Fibroblast of lung (primary cell): ENCODE data around the gene RNF113B. TPM values are rescaled to one million over a fixed set of nuclear protein-coding genes. Genes with fewer than 3 reads are reported as not detected.
A peak's percentile ranks its signal among the peaks of the same experiment; 100 is the strongest.

ENCODE experiments used
- DNase-seq, 2 donors: peaks; one replicate each; pipeline versions ENCODE4 v3.0.0 to v3.0.0-alpha.2; 2010; ENCODE audit warnings: low read depth in 2 of 2
- H2AFZ ChIP-seq: 2 replicates; pipeline ENCODE4 v1.5.1; 2012; ENCODE audit warnings: low read length, control low read depth, inconsistent platforms
- H3K27ac ChIP-seq: 2 replicates; pipeline ENCODE4 v1.5.1; 2011; ENCODE audit warnings: low read length, control low read depth; ENCODE audit not compliant: insufficient read depth
- H3K27me3 ChIP-seq: 2 replicates; pipeline ENCODE4 v1.5.1; 2011; ENCODE audit warnings: mild to moderate bottlenecking, low read length; ENCODE audit not compliant: control insufficient read depth, insufficient read depth
- H3K36me3 ChIP-seq: 2 replicates; pipeline ENCODE4 v1.5.1; 2011; ENCODE audit warnings: low read length; ENCODE audit not compliant: control insufficient read depth, insufficient read depth
- H3K4me1 ChIP-seq: 2 replicates; pipeline ENCODE4 v1.5.1; 2011; ENCODE audit warnings: low read length; ENCODE audit not compliant: control insufficient read depth, insufficient read depth; ENCODE audit errors: extremely low read depth
- H3K4me2 ChIP-seq: 2 replicates; pipeline ENCODE4 v1.5.1; 2011; ENCODE audit warnings: low read length, control low read depth; ENCODE audit not compliant: insufficient read depth; ENCODE audit errors: extremely low read depth
- H3K4me3 ChIP-seq, 4 experiments: fragments of 200-600 bp in 1 of 4; sonication (generic) in 1 of 4; replicated peaks in 1 of 4; 2 replicates each; pipeline ENCODE4 v1.5.1; 2011 to 2016; ENCODE audit warnings: low read length in 4 of 4, low read depth in 3 of 4, mild to moderate bottlenecking in 3 of 4, control low read depth in 2 of 4, inconsistent platforms in 1 of 4, mixed read lengths in 1 of 4; ENCODE audit not compliant: insufficient read depth in 1 of 4; ENCODE audit errors: control extremely low read depth in 1 of 4
- H3K79me2 ChIP-seq: 2 replicates; pipeline ENCODE4 v1.5.1; 2012; ENCODE audit warnings: mild to moderate bottlenecking, low read length, inconsistent platforms; ENCODE audit not compliant: control insufficient read depth, insufficient read depth
- H3K9ac ChIP-seq: 2 replicates; pipeline ENCODE4 v1.5.1; 2011; ENCODE audit warnings: mild to moderate bottlenecking, low read length, control low read depth; ENCODE audit not compliant: insufficient read depth
- H3K9me3 ChIP-seq: 2 replicates; pipeline ENCODE4 v1.5.1; 2012; ENCODE audit warnings: low read depth, low read length; ENCODE audit not compliant: control insufficient read depth, insufficient read depth
- H4K20me1 ChIP-seq: 2 replicates; pipeline ENCODE4 v1.5.1; 2011; ENCODE audit warnings: low read length; ENCODE audit not compliant: control insufficient read depth, insufficient read depth; ENCODE audit errors: extremely low read depth
- EZH2 ChIP-seq: IDR thresholded peaks from 2 replicates; pipeline ENCODE4 v1.5.1; 2012; ENCODE audit warnings: low read length, control low read depth, mild to moderate bottlenecking; ENCODE audit errors: missing control alignments
- polyA plus RNA-seq, 2 donors: library from polyadenylated mRNA; depleted of rRNA in 1 of 2; stranded (reverse) in 1 of 2; unstranded in 1 of 2; fragments of >200 nt; gene quantifications; 2 replicates each; pipeline ENCODE4 v1.2.1, GENCODE V29; 2011 to 2012; ENCODE audit warnings: missing spikeins in 1 of 2
- total RNA-seq: library from RNA; depleted of rRNA; stranded (reverse); fragments of >200 nt; gene quantifications from 2 replicates; pipeline ENCODE4 v1.2.1, GENCODE V29; 2014
- TF ChIP-seq, protein P1 (sequence below), 2 donors: IDR thresholded peaks in 1 of 2; conservative IDR thresholded peaks in 1 of 2; 1 replicate in 1 of 2; 2 replicates in 1 of 2; pipeline ENCODE4 v1.5.1; 2011 to 2012; ENCODE audit warnings: low read length in 2 of 2, control low read depth in 1 of 2, inconsistent platforms in 1 of 2, low read depth in 1 of 2, mild to moderate bottlenecking in 1 of 2

Gene RNF113B
- total and polyA plus RNA-seq, 2 donors (not counting 1 experiment from before 2014, with no cell fraction given) = not detected

DNA sequence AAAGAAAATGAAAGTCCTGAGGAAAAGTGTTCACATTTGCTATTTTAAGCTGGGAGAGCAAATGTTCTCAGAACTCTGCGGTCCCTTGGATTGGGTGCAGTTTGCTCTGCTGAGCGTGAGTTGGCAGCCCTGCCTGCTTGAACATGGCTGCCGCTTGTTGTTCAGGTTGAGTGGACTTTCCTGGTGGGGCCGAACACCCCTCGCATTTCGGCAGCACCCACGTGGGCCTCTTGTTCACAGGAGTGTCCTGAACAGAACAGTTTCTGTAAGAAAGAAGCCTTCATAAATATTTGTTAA lies 10.8 kb upstream of the RNF113B start:
- Histone ChIP-seq H3K36me3 (no peaks in the 10 kb centered on the region), H3K9me3 (no peaks in the 10 kb centered on the region), H3K4me2 (no peak overlapping the region), H2AFZ (no peak overlapping the region), H3K4me3 (no peak overlapping the region), H4K20me1 (no peaks in the 10 kb centered on the region), H3K79me2 (peaks cover 75% of the 10 kb centered on the region), H3K27me3 (no peaks in the 10 kb centered on the region), H3K9ac (no peak overlapping the region), H3K4me1 (peaks cover 20% of the 10 kb centered on the region), H3K27ac (no peak overlapping the region)
- DNase-seq = no peak
- TF ChIP-seq, protein P1, sequence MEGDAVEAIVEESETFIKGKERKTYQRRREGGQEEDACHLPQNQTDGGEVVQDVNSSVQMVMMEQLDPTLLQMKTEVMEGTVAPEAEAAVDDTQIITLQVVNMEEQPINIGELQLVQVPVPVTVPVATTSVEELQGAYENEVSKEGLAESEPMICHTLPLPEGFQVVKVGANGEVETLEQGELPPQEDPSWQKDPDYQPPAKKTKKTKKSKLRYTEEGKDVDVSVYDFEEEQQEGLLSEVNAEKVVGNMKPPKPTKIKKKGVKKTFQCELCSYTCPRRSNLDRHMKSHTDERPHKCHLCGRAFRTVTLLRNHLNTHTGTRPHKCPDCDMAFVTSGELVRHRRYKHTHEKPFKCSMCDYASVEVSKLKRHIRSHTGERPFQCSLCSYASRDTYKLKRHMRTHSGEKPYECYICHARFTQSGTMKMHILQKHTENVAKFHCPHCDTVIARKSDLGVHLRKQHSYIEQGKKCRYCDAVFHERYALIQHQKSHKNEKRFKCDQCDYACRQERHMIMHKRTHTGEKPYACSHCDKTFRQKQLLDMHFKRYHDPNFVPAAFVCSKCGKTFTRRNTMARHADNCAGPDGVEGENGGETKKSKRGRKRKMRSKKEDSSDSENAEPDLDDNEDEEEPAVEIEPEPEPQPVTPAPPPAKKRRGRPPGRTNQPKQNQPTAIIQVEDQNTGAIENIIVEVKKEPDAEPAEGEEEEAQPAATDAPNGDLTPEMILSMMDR (conservative IDR thresholded peaks at IDR 0.05 in 1 of 2, IDR thresholded peaks at IDR 0.05 in 1 of 2; ENCODE audit: low read depth in 1 of 2, low read length in 2 of 2) = no peak
- no peak for TF ChIP-seq EZH2

DNA sequence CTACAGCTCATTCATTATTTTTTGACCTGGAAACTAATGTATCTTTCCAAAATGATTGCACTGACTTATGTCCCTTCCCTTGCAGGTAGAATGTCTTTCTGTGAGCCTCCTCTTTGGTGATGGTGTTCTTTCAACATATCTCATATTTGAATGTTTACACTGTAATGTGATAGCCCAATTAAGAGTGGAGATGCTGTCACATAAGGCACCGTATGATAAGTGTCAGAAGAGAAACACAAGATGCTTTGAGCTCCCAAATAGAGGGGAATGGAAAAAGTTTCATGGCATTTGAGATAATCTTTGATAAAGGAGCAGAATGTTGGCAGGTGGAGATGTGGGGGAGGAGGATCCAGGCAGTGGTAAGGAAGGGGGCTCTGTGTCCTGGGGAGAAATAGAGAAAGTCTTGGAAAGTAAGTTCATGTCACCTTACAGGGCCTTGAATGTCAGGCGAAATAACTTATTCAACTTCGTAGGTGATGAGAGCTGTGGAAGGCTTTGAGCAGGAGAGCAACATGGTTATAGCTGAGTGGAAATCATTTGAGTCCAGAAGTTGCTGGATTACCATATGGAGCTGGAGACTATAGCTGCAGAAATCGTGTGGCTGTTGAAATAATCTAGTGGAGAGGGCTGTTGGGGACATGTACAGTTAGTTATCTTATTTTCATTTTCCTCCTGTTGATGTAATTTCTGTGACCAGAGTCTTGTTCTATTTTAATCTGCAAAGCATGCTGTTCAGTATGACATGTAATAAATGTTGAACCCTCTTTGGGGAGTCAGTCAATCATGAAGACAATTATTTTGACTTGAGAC lies 10.3 kb upstream of the RNF113B start:
- Histone ChIP-seq H3K9ac (no peak overlapping the region), H3K27ac (no peak overlapping the region), H3K9me3 (no peaks in the 10 kb centered on the region)

DNA sequence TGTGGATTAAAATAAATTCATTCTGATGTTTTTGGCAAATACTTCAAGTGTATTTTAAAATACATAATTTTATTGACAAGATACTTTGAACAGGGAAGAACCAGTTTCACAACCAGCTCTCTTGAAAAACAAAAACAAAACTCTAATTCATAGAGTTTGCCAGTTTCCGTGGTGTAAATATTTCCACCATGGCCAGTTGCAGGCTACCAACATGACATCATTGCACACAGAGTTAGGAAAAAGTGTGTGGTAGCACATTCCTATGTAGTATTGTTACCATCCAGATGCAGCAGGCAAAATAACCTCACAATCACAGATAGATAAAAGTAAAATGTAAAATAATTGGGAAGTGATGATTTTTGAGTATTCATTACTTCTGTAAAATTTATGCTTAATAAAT lies 7.7 kb upstream of the RNF113B start:
- DNase-seq = peak in 1 of 2 donors; percentile 76
- H3K4me2 ChIP-seq = no peak overlapping the region
- H3K9ac ChIP-seq = no peak overlapping the region
- H3K4me1 ChIP-seq = peaks cover 10% of the 10 kb centered on the region
- H2AFZ ChIP-seq = no peak overlapping the region
- H3K27me3 ChIP-seq = no peaks in the 10 kb centered on the region
- H3K79me2 ChIP-seq = peaks cover 75% of the 10 kb centered on the region
- H3K4me3 ChIP-seq = no peak overlapping the region
- H4K20me1 ChIP-seq = no peaks in the 10 kb centered on the region
- TF ChIP-seq, protein P1 (conservative IDR thresholded peaks at IDR 0.05 in 1 of 2, IDR thresholded peaks at IDR 0.05 in 1 of 2; ENCODE audit: low read depth in 1 of 2, low read length in 2 of 2) = no peak
- no peak for TF ChIP-seq EZH2
- no peak overlapping the region for H3K27ac ChIP-seq
- no peaks in the 10 kb centered on the region for H3K36me3 ChIP-seq
- no peaks in the 10 kb centered on the region for H3K9me3 ChIP-seq

More for the DNA sequence above, 10.3 kb upstream of the RNF113B start:
- H3K4me3 ChIP-seq = no peak overlapping the region
- TF ChIP-seq, protein P1 (conservative IDR thresholded peaks at IDR 0.05 in 1 of 2, IDR thresholded peaks at IDR 0.05 in 1 of 2; ENCODE audit: low read depth in 1 of 2, low read length in 2 of 2) = no peak
- no peak overlapping the region for H2AFZ ChIP-seq
- peaks cover 20% of the 10 kb centered on the region for H3K4me1 ChIP-seq
- peaks cover 74% of the 10 kb centered on the region for H3K79me2 ChIP-seq
- no peaks in the 10 kb centered on the region for H3K36me3 ChIP-seq
- no peaks in the 10 kb centered on the region for H3K27me3 ChIP-seq
- no peaks in the 10 kb centered on the region for H4K20me1 ChIP-seq
- H3K4me2 ChIP-seq = no peak overlapping the region
- no peak for DNase-seq
